GM12873 (cell line): Measurements from ENCODE around the gene CIAO3.

Experiments used
- TF ChIP-seq, protein P1 (sequence below): IDR thresholded peaks from 2 replicates; pipeline ENCODE4 v1.5.1; 2012; ENCODE audit warnings: low read depth, mild to moderate bottlenecking, moderate library complexity, low read length, control low read depth; ENCODE audit not compliant: insufficient read depth; ENCODE audit errors: missing control alignments

The CIAO3 gene

DNA sequence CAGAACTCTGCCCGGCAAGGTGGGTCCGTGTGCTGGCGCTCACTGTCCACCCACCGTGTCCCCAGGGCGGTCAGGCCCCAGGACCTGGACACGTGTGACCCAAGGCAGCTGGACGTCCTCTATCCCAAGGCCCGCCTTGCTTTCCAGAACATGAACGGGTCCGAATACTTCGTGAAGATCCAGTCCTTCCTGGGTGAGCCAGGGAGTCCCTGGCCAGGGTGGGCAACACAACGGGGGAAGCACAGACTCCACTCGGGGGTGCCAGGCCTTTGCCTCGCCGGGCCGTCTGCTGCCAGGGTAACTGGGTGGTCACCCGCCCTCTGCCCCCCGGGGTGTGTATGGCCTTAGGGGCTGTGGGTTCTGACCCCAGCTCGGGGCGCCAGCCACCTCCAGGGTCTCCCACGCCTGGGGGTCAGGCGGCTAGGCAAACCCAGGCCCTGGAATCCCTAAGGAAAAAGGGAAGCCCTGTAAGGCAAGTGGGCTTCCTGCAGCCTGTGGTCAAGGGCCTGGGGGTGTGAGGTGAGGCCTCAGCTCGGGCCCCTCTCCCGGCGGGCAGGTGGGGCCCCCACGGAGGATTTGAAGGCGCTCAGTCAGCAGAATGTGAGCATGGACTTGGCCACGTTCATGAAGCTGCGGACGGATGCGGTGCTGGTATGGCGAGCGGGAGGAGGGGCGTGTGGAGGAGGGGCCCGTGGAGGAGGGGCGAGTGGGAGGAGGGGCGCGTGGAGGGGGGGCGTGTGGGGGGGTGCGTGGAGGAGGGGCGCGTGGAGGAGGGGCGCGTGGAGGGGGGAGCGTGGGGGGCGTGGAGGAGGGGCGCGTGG, 26.2 kb upstream of the CIAO3 start:
- TF ChIP-seq, protein P1, sequence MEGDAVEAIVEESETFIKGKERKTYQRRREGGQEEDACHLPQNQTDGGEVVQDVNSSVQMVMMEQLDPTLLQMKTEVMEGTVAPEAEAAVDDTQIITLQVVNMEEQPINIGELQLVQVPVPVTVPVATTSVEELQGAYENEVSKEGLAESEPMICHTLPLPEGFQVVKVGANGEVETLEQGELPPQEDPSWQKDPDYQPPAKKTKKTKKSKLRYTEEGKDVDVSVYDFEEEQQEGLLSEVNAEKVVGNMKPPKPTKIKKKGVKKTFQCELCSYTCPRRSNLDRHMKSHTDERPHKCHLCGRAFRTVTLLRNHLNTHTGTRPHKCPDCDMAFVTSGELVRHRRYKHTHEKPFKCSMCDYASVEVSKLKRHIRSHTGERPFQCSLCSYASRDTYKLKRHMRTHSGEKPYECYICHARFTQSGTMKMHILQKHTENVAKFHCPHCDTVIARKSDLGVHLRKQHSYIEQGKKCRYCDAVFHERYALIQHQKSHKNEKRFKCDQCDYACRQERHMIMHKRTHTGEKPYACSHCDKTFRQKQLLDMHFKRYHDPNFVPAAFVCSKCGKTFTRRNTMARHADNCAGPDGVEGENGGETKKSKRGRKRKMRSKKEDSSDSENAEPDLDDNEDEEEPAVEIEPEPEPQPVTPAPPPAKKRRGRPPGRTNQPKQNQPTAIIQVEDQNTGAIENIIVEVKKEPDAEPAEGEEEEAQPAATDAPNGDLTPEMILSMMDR, result no peak

DNA sequence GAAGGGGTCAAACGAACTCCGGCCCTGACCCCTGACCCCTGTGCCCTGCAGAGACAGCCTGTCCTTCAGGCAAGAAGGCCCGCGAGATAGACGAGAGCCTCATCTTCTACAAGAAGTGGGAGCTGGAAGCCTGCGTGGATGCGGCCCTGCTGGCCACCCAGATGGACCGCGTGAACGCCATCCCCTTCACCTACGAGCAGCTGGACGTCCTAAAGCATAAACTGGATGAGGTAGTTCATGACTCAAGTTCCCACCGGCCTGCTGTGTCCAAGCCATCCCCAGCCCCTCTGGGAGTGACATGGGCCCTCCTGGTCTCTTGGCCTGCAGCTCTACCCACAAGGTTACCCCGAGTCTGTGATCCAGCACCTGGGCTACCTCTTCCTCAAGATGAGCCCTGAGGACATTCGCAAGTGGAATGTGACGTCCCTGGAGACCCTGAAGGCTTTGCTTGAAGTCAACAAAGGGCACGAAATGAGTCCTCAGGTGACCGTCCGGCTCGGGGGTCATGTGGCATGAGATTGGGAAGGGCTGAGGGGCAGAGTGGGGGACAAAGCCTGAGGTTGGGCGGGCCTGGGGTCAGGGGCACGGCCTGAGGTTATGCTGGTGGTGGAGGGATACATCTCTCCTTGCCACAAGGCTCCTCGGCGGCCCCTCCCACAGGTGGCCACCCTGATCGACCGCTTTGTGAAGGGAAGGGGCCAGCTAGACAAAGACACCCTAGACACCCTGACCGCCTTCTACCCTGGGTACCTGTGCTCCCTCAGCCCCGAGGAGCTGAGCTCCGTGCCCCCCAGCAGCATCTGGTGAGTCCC, 25.4 kb upstream of the CIAO3 start:
- TF ChIP-seq, protein P1, result no peak

DNA sequence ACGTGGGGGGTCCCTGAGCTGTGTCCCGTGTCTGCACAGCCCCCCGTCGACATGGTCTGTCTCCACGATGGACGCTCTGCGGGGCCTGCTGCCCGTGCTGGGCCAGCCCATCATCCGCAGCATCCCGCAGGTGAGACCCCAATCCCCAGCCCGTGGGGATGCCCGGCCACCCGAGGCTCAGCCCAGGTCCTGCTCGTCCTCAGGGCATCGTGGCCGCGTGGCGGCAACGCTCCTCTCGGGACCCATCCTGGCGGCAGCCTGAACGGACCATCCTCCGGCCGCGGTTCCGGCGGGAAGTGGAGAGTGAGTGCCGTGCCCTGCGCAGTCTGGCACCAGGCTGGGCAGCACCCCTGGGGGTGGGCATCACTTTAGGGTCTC, 24.7 kb upstream of the CIAO3 start:
- TF ChIP-seq, protein P1, result no peak

DNA sequence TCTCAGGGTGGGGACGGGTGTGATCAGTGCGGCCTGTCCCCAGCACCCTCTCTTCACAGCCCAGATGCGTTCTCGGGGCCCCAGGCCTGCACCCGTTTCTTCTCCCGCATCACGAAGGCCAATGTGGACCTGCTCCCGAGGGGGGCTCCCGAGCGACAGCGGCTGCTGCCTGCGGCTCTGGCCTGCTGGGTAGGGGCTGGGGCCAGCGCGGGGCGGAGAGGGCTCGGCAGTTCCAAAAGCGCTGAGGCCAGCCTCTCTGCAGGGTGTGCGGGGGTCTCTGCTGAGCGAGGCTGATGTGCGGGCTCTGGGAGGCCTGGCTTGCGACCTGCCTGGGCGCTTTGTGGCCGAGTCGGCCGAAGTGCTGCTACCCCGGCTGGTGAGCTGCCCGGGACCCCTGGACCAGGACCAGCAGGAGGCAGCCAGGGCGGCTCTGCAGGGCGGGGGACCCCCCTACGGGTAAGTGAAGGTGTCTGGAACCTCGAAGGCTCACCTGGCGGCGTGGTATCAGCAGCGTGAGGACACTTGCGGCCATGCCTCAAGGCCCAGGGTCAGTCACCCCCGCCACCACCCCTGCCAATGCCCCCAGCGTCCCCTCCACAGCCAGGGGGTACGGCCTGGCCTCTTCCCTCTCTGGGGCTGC, 24.2 kb upstream of the CIAO3 start:
- TF ChIP-seq, protein P1, result no peak

DNA sequence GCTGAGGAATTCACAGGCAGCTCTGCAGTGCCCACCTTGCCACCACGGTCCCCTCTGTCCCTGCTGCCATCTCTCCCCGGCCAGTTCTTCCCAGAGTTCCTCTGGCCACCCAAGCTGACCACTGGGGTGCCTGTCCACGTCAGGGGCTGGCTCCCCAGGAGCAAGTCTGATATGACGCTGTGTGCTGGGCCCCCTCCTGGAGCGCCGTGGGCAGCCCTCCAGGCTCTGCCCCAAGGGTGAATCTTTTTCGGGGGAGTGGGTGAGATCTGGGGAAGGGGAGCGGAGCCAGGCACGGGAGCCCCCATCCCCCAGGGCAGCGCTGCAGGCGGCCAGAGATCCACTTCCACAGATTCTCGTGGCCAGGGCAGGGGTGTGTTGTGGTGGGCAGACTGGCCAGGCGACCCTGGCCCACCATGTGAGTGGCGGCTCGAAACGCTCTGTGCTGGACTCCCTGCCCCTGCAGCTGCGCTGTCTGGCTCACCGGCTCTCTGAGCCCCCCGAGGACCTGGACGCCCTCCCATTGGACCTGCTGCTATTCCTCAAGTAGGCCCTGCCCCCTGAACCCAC, 23.5 kb upstream of the CIAO3 start:
- TF ChIP-seq, protein P1, result no peak

DNA sequence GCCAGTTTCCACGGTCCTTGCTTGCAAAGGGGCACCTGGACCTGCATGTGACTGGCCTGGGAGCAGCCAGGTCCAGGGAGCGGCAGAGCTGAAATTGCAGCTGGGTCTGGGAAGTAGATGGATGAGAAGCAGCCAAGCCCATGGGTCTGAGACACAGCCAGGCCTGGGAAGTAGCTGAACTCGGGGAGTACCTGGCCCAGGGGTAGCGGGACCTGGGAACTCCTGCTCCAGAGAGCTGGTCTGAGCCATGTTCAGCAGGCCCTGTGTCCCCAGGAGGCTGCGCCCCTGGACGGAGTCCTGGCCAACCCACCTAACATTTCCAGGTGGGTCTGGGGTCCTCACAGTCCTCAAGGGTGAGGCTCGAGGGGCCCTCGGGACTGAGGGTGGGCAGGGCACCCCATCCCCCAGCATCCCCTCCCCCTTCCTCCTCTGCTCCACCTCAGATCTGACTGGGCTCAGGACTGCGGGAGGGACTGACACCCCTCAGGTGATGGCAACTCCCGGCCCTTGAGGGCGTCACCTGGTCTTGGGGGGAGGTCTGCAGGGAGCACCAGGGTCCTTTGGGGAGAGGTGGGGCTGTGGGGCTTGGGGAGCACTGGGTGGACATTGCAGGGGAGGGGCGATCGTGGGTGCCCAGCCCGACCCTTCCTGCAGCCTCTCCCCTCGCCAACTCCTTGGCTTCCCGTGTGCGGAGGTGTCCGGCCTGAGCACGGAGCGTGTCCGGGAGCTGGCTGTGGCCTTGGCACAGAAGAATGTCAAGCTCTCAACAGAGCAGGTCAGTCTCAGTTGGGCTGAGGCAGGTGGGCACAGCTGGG, 22.8 kb upstream of the CIAO3 start:
- TF ChIP-seq, protein P1, result no peak
